HL-60 (cell line): ENCODE results near the gene NBEAL2.

Experiments
- DNase-seq, 2 experiments: peaks; one replicate each; pipeline ENCODE4 v3.0.0-alpha.2; 2010 to 2020; ENCODE audit warnings: low read depth in 1 of 2, low spot score in 1 of 2
- H3K27ac ChIP-seq: fragments of 250-450 bp; sonication (Bioruptor Pico); replicated peaks from 2 replicates; pipeline ENCODE4 v1.5.1; 2020; ENCODE audit warnings: mild to moderate bottlenecking, moderate library complexity
- H3K27me3 ChIP-seq: fragments of 250-450 bp; sonication (Bioruptor Pico); 2 replicates; pipeline ENCODE4 v1.5.1; 2021; ENCODE audit warnings: mild to moderate bottlenecking, moderate library complexity; ENCODE audit not compliant: insufficient read depth, poor library complexity, severe bottlenecking
- H3K4me3 ChIP-seq: replicated peaks from 2 replicates; pipeline ENCODE4 v1.5.1; 2011; ENCODE audit warnings: mild to moderate bottlenecking, control low read depth, low read length; ENCODE audit not compliant: insufficient read depth
- CTCF ChIP-seq: IDR thresholded peaks from one replicate; pipeline ENCODE4 v1.5.1; 2011; ENCODE audit warnings: low read length, control low read depth, inconsistent platforms; ENCODE audit not compliant: insufficient read depth
- GABPA ChIP-seq: IDR thresholded peaks from 2 replicates; pipeline ENCODE4 v1.6.1; 2012; ENCODE audit warnings: low read depth
- POLR2AphosphoS5 ChIP-seq: IDR thresholded peaks from 2 replicates; pipeline ENCODE4 v1.6.1; 2012; ENCODE audit warnings: low read depth
- REST ChIP-seq: IDR thresholded peaks from 2 replicates; pipeline ENCODE4 v1.6.1; 2012; ENCODE audit warnings: low read depth; ENCODE audit not compliant: insufficient replicate concordance
- SPI1 ChIP-seq: IDR thresholded peaks from 2 replicates; pipeline ENCODE4 v1.6.1; 2012; ENCODE audit warnings: low read depth, mild to moderate bottlenecking, borderline replicate concordance

NBEAL2 gene

DNA sequence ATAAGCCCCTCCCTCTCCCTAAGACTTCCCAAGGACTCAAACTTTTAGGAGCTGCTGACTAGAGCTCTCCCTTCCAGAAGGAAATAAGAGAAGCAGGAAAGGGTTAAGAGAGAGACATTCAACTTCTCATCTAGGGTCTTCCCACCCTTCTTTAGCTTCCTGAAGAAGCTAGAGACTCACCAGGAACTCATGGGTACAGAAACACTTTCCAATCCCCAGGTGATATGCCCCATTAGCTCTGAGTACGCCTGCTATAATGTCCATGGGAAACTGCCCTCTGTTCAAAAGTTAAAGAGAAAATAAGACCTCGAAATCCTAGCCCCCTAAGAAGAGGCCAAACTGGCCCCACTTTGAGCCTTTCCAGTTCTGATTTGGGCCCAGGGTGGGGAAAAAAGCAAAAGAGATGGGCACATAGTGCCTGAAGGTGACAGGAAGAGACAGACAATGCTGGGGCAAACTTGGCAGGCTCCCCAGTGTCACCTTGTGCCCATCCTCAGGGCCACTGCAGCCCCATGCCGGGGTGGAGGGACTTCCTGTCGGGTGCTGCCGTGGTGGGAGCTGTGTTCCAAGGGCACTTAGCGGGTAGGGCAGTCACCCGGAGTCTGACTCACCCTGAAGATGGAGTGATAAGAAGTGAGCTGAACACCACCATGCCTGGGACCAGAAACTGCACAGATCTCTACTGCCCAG lies 32.5 kb upstream of the NBEAL2 start:
- 0 out of 2 replicates have a peak overlapping the region, but pooled peaks have one; percentile 10 for H3K27ac ChIP-seq
- no peak for DNase-seq
- no peak overlapping the region for H3K4me3 ChIP-seq
- H3K27me3 ChIP-seq: no peaks in the 10 kb centered on the region
- no peak for TF ChIP-seq CTCF
- no peak for TF ChIP-seq POLR2AphosphoS5
- no peak for TF ChIP-seq REST
- no peak for TF ChIP-seq GABPA
- no peak for TF ChIP-seq SPI1

GRCh38 chr3:46947546-46947901 lies 31.9 kb upstream of the NBEAL2 start:
- H3K4me3 ChIP-seq: no peak overlapping the region
- no peak for TF ChIP-seq SPI1
- H3K27me3 ChIP-seq: no peaks in the 10 kb centered on the region
- H3K27ac ChIP-seq: 0 out of 2 replicates have a peak overlapping the region, but pooled peaks have one; percentile 50
- DNase-seq: no peak

GRCh38 chr3:46947981-46948791 lies 31.3 kb upstream of the NBEAL2 start:
- TF ChIP-seq REST: no peak
- no peak overlapping the region for H3K4me3 ChIP-seq
- peak overlapping the region; percentile 50 for H3K27ac ChIP-seq
- H3K27me3 ChIP-seq: no peaks in the 10 kb centered on the region
- peak; percentile 82 to 87 for DNase-seq

- peak overlapping the region; percentile 50 for H3K27ac ChIP-seq
- no peaks in the 10 kb centered on the region for H3K27me3 ChIP-seq
- no peak overlapping the region for H3K4me3 ChIP-seq
- peak; percentile 62 to 64 for DNase-seq
- TF ChIP-seq CTCF (no peak), SPI1 (no peak), POLR2AphosphoS5 (no peak), REST (no peak)
Measured at GRCh38 chr3:46948830-46949671, 30.4 kb upstream of the NBEAL2 start.
